ENCODE results near the gene MICAL2. TPM values are rescaled to one million over a fixed set of nuclear protein-coding genes. Genes with fewer than 3 reads are reported as not detected.

The MICAL2 gene
- total and polyA plus RNA-seq, 10 of the 15 experiments (the other 5 are each of a cell fraction or from before 2014, with no cell fraction given): 0.90 to 5.6 (median 2.4) TPM

DNA sequence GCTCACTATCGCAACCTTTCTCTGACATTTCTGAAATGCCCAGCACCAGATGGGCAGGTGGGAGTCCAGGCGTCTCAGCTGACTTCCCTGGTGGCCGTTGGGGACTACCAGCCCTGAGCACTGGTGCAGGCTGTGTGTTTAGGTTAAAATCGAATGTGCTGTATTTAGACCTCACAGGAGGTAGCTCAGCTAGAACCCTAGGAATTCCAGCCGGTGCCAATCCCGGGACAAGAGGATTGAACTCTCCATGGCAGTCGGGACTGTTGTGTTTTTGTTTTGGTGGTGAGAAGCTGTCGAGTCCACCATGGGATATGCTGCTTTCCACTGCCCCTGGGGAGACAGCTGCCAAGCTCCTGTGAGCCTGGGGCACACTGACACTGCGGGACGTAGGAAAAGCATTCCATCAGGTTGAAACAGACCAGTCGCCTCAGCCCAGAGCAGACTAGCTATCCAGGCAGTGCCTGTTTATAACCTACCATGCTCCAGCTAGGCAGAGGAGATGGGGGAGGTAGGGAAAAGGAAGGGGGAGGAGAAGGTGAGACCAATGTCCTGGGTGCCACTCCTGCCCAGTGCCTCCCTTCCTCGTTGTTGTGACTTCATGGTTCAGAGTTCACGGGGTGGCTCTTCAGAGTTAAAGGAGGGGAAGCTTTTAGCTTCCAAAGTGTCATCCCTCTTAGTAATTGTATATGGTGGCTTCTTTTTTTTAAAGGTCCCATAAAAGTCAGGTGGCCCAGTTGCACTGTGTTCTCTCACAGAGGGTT is 53.0 kb downstream of the MICAL2 start:
- DNase-seq (ENCODE audit: low read depth, low spot score) (no peak), ATAC-seq (no peak), FAIRE-seq (no peak)
- Histone ChIP-seq H3K9me3 (replicated peaks; ENCODE audit: control insufficient read depth, insufficient read depth, low read length) (no peaks in the 10 kb centered on the region), H4K20me1 (ENCODE audit: control insufficient read depth, insufficient read depth) (no peaks in the 10 kb centered on the region), H3K4me3 (no peak overlapping the region), H3K27me3 (replicated peaks in 1 of 2; ENCODE audit: control insufficient read depth in 2 of 2, insufficient read depth in 2 of 2, low read length in 1 of 2) (no peaks in the 10 kb centered on the region), H3K9ac (ENCODE audit: control insufficient read depth, insufficient read depth, low read length) (no peak overlapping the region), H3K79me2 (ENCODE audit: control insufficient read depth, insufficient read depth, low read length) (no peaks in the 10 kb centered on the region), H3K36me3 (ENCODE audit: control insufficient read depth in 2 of 2, insufficient read depth in 2 of 2, low read length in 1 of 2) (no peaks in the 10 kb centered on the region), H3K4me2 (ENCODE audit: control insufficient read depth, insufficient read depth) (no peak overlapping the region), H3K27ac (ENCODE audit: control insufficient read depth, insufficient read depth) (no peak overlapping the region), H2AFZ (ENCODE audit: control insufficient read depth, low read depth, low read length) (no peak overlapping the region), H3K4me1 (ENCODE audit: control insufficient read depth, insufficient read depth, low read length) (no peaks in the 10 kb centered on the region)
- 38% methylated on average over 13 of the region's 13 CpGs for WGBS (ENCODE audit: insufficient coverage, insufficient replicate concordance, low lambda C conversion rate, missing lambda C conversion rate)
- ChIA-PET RAD21 (ENCODE audit: unreplicated experiment) (interaction anchor here (0.7 to 3.2 kb wide), 8 partner anchors 9 to 121 kb away, joined by 3 to 22 read pairs (median 6); no protein-coding TSS in a partner anchor), POLR2A (no interaction called here), CTCF (interaction anchor here (0.7 to 5.9 kb wide), 7 partner anchors 9 to 1229 kb away, joined by 3 to 47 read pairs (median 9); no protein-coding TSS in a partner anchor), SMC1A (ENCODE audit: uncharacterized antibody, unreplicated experiment) (interaction anchor here (0.8 to 3.1 kb wide), 15 partner anchors 9 to 119 kb away, joined by 3 to 17 read pairs (median 3); no protein-coding TSS in a partner anchor)
- TF ChIP-seq MEF2A (IDR thresholded peaks at IDR 0.05; ENCODE audit: insufficient read depth, low read depth, low read length): no peak
- TF ChIP-seq CBX3 (IDR thresholded peaks at IDR 0.05; ENCODE audit: borderline replicate concordance, low read depth): no peak
- no peak for TF ChIP-seq SP1 (IDR thresholded peaks at IDR 0.05; ENCODE audit: low read depth, low read length)
- no peak for TF ChIP-seq HDAC2 (IDR thresholded peaks at IDR 0.05)
- TF ChIP-seq, protein P1, sequence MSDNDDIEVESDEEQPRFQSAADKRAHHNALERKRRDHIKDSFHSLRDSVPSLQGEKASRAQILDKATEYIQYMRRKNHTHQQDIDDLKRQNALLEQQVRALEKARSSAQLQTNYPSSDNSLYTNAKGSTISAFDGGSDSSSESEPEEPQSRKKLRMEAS (IDR thresholded peaks at IDR 0.05; ENCODE audit: low read depth, low read length): no peak
- TF ChIP-seq, protein P2, sequence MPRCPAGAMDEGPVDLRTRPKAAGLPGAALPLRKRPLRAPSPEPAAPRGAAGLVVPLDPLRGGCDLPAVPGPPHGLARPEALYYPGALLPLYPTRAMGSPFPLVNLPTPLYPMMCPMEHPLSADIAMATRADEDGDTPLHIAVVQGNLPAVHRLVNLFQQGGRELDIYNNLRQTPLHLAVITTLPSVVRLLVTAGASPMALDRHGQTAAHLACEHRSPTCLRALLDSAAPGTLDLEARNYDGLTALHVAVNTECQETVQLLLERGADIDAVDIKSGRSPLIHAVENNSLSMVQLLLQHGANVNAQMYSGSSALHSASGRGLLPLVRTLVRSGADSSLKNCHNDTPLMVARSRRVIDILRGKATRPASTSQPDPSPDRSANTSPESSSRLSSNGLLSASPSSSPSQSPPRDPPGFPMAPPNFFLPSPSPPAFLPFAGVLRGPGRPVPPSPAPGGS (IDR thresholded peaks at IDR 0.05; ENCODE audit: borderline replicate concordance, insufficient read depth, low read depth, low read length, poor library complexity, severe bottlenecking): no peak
- no peak for TF ChIP-seq KDM1A (IDR thresholded peaks at IDR 0.05; ENCODE audit: borderline replicate concordance)
- TF ChIP-seq MEF2B (IDR thresholded peaks at IDR 0.05; ENCODE audit: partially characterized antibody, poor library complexity, severe bottlenecking): no peak
- no peak for TF ChIP-seq CEBPB (IDR thresholded peaks at IDR 0.05; ENCODE audit: borderline replicate concordance in 1 of 2, low read depth in 2 of 2, low read length in 2 of 2)
- TF ChIP-seq NBN (IDR thresholded peaks at IDR 0.05): no peak
- TF ChIP-seq RFX5 (IDR thresholded peaks at IDR 0.05; ENCODE audit: low read depth, low read length): no peak
- no peak for TF ChIP-seq HDAC6 (IDR thresholded peaks at IDR 0.05; ENCODE audit: unreplicated experiment)
- TF ChIP-seq GABPA (IDR thresholded peaks at IDR 0.05; ENCODE audit: low read depth): no peak
- TF ChIP-seq, protein P3, sequence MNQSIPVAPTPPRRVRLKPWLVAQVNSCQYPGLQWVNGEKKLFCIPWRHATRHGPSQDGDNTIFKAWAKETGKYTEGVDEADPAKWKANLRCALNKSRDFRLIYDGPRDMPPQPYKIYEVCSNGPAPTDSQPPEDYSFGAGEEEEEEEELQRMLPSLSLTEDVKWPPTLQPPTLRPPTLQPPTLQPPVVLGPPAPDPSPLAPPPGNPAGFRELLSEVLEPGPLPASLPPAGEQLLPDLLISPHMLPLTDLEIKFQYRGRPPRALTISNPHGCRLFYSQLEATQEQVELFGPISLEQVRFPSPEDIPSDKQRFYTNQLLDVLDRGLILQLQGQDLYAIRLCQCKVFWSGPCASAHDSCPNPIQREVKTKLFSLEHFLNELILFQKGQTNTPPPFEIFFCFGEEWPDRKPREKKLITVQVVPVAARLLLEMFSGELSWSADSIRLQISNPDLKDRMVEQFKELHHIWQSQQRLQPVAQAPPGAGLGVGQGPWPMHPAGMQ (IDR thresholded peaks at IDR 0.05; ENCODE audit: borderline replicate concordance): no peak
- TF ChIP-seq CHD4 (IDR thresholded peaks at IDR 0.05): no peak
- TF ChIP-seq, protein P4, sequence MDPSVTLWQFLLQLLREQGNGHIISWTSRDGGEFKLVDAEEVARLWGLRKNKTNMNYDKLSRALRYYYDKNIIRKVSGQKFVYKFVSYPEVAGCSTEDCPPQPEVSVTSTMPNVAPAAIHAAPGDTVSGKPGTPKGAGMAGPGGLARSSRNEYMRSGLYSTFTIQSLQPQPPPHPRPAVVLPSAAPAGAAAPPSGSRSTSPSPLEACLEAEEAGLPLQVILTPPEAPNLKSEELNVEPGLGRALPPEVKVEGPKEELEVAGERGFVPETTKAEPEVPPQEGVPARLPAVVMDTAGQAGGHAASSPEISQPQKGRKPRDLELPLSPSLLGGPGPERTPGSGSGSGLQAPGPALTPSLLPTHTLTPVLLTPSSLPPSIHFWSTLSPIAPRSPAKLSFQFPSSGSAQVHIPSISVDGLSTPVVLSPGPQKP (IDR thresholded peaks at IDR 0.05; ENCODE audit: low read depth, low read length): no peak
- in situ Hi-C loops (cut with MboI) (no loop called here), intact Hi-C loops (cut with micrococcal nuclease; ENCODE audit: unreplicated experiment) (loop anchor here (5.0 kb wide), 1 partner anchor 119 kb away; no protein-coding TSS in a partner anchor)
- BruUV-seq (replicated peaks): no TSS peak
